ENCODE measurements around the gene LMF1.
"Not testable (repeated sequence)": the region's sequence is repeated elsewhere in the genome, so short reads cannot be mapped to it uniquely, and the experiment has no call there.

LMF1 gene

GRCh38 chr16:821751-822150 lies 149.0 kb downstream of the LMF1 start:
- Mint-ChIP-seq H3K27me3 (peaks cover 9% of the 10 kb centered on the region), H3K4me1 (peaks cover 5% of the 10 kb centered on the region), H3K36me3 (no peaks in the 10 kb centered on the region), H3K9me3 (no peaks in the 10 kb centered on the region), H3K27ac (no peak overlapping the region), H3K4me3 (no peak overlapping the region)
- ATAC-seq (ENCODE audit: low read depth), result no peak
- no peak for DNase-seq (ENCODE audit: low spot score in 2 of 2)

GRCh38 chr16:820748-821147 lies 150.0 kb downstream of the LMF1 start:
- DNase-seq (ENCODE audit: low spot score in 2 of 2) (no peak), ATAC-seq (ENCODE audit: low read depth) (no peak)
- Mint-ChIP-seq H3K9me3 (no peaks in the 10 kb centered on the region), H3K27me3 (peaks cover 11% of the 10 kb centered on the region), H3K36me3 (no peaks in the 10 kb centered on the region), H3K4me1 (peaks cover 5% of the 10 kb centered on the region), H3K4me3 (no peak overlapping the region), H3K27ac (no peak overlapping the region)

- H3K36me3 Mint-ChIP-seq; H3K4me1 Mint-ChIP-seq; H3K27ac Mint-ChIP-seq; H3K9me3 Mint-ChIP-seq; H3K4me3 Mint-ChIP-seq; DNase-seq (ENCODE audit: low spot score in 2 of 2); ATAC-seq (ENCODE audit: low read depth): not testable (repeated sequence)
- H3K27me3 Mint-ChIP-seq, result peaks cover 11% of the 10 kb centered on the region
Measured at GRCh38 chr16:820044-820408, 150.8 kb downstream of the LMF1 start.

- ATAC-seq (ENCODE audit: low read depth), result peak; percentile 54
- DNase-seq (ENCODE audit: low spot score in 2 of 2), result no peak
- H3K27me3 Mint-ChIP-seq, result peaks cover 11% of the 10 kb centered on the region
Measured at GRCh38 chr16:819336-820043, 151.3 kb downstream of the LMF1 start.

GRCh38 chr16:818592-818991 lies 152.2 kb downstream of the LMF1 start:
- Mint-ChIP-seq H3K27ac (no peak overlapping the region), H3K4me1 (peaks cover 5% of the 10 kb centered on the region), H3K4me3 (no peak overlapping the region), H3K9me3 (no peaks in the 10 kb centered on the region), H3K27me3 (peaks cover 11% of the 10 kb centered on the region), H3K36me3 (no peaks in the 10 kb centered on the region)
- DNase-seq (ENCODE audit: low spot score in 2 of 2) (no peak), ATAC-seq (ENCODE audit: low read depth) (no peak)

More at GRCh38 chr16:819336-820043, 151.3 kb downstream of the LMF1 start:
- Mint-ChIP-seq H3K4me3 (no peak overlapping the region), H3K27ac (no peak overlapping the region), H3K9me3 (no peaks in the 10 kb centered on the region), H3K36me3 (no peaks in the 10 kb centered on the region), H3K4me1 (peaks cover 5% of the 10 kb centered on the region)

GRCh38 chr16:818132-818531 lies 152.7 kb downstream of the LMF1 start:
- H3K9me3 Mint-ChIP-seq, result no peaks in the 10 kb centered on the region
- H3K4me3 Mint-ChIP-seq, result no peak overlapping the region
- peaks cover 5% of the 10 kb centered on the region for H3K4me1 Mint-ChIP-seq
- peaks cover 9% of the 10 kb centered on the region for H3K27me3 Mint-ChIP-seq
- no peak overlapping the region for H3K27ac Mint-ChIP-seq
- H3K36me3 Mint-ChIP-seq, result no peaks in the 10 kb centered on the region
- DNase-seq (ENCODE audit: low spot score in 2 of 2) (no peak), ATAC-seq (ENCODE audit: low read depth) (no peak)

GRCh38 chr16:817001-817906 lies 153.5 kb downstream of the LMF1 start:
- Mint-ChIP-seq H3K4me1 (peaks cover 7% of the 10 kb centered on the region), H3K9me3 (no peaks in the 10 kb centered on the region), H3K27me3 (peaks cover 14% of the 10 kb centered on the region), H3K4me3 (no peak overlapping the region), H3K36me3 (peaks cover under 1% of the 10 kb centered on the region), H3K27ac (no peak overlapping the region)
- ATAC-seq (ENCODE audit: low read depth) (no peak), DNase-seq (ENCODE audit: low spot score in 2 of 2) (no peak)

GRCh38 chr16:815861-816260 lies 154.9 kb downstream of the LMF1 start:
- Mint-ChIP-seq H3K4me1 (peaks cover 7% of the 10 kb centered on the region), H3K9me3 (peaks cover 2% of the 10 kb centered on the region), H3K4me3 (no peak overlapping the region), H3K36me3 (peaks cover 5% of the 10 kb centered on the region), H3K27ac (no peak overlapping the region), H3K27me3 (peaks cover 16% of the 10 kb centered on the region)
- ATAC-seq (ENCODE audit: low read depth) (no peak), DNase-seq (ENCODE audit: low spot score in 2 of 2) (no peak)

- Mint-ChIP-seq H3K36me3 (peaks cover 5% of the 10 kb centered on the region), H3K27ac (no peak overlapping the region), H3K4me3 (no peak overlapping the region), H3K27me3 (peaks cover 17% of the 10 kb centered on the region), H3K9me3 (peaks cover 2% of the 10 kb centered on the region), H3K4me1 (peaks cover 5% of the 10 kb centered on the region)
- ATAC-seq (ENCODE audit: low read depth) (no peak), DNase-seq (ENCODE audit: low spot score in 2 of 2) (no peak)
Measured at GRCh38 chr16:814974-815373, 155.8 kb downstream of the LMF1 start.

- H3K27me3 Mint-ChIP-seq, result peaks cover 17% of the 10 kb centered on the region
- peaks cover 5% of the 10 kb centered on the region for H3K36me3 Mint-ChIP-seq
- ATAC-seq (ENCODE audit: low read depth) (no peak), DNase-seq (ENCODE audit: low spot score in 2 of 2) (no peak)
- no peak overlapping the region for H3K4me3 Mint-ChIP-seq
- no peak overlapping the region for H3K27ac Mint-ChIP-seq
- peaks cover 2% of the 10 kb centered on the region for H3K9me3 Mint-ChIP-seq
- H3K4me1 Mint-ChIP-seq, result peaks cover 2% of the 10 kb centered on the region
Measured at GRCh38 chr16:813916-814412, 156.8 kb downstream of the LMF1 start.

- Mint-ChIP-seq H3K27me3 (peaks cover 17% of the 10 kb centered on the region), H3K36me3 (peaks cover 5% of the 10 kb centered on the region), H3K27ac (no peak overlapping the region), H3K9me3 (peaks cover 2% of the 10 kb centered on the region), H3K4me1 (peaks cover 5% of the 10 kb centered on the region), H3K4me3 (no peak overlapping the region)
- DNase-seq (ENCODE audit: low spot score in 2 of 2) (no peak), ATAC-seq (ENCODE audit: low read depth) (peak; percentile 62)
Measured at GRCh38 chr16:813204-813915, 157.4 kb downstream of the LMF1 start.

GRCh38 chr16:808085-808386 lies 162.7 kb downstream of the LMF1 start:
- ATAC-seq (ENCODE audit: low read depth), result no peak
- H3K27me3 Mint-ChIP-seq, result peaks cover 15% of the 10 kb centered on the region
- peaks cover 2% of the 10 kb centered on the region for H3K9me3 Mint-ChIP-seq

GRCh38 chr16:807347-808084 lies 163.3 kb downstream of the LMF1 start:
- DNase-seq (ENCODE audit: low spot score in 2 of 2), result peak; percentile 53 to 72
- ATAC-seq (ENCODE audit: low read depth), result peak; percentile 89
- Mint-ChIP-seq H3K4me3 (peak overlapping the region; percentile 89), H3K9me3 (peaks cover 2% of the 10 kb centered on the region), H3K27me3 (peaks cover 11% of the 10 kb centered on the region), H3K27ac (peak overlapping the region; percentile 87), H3K36me3 (peaks cover 5% of the 10 kb centered on the region), H3K4me1 (peaks cover 3% of the 10 kb centered on the region)

More at GRCh38 chr16:808085-808386, 162.7 kb downstream of the LMF1 start:
- H3K4me1 Mint-ChIP-seq, result peaks cover 5% of the 10 kb centered on the region
- H3K27ac Mint-ChIP-seq, result peak overlapping the region; percentile 87
- DNase-seq (ENCODE audit: low spot score in 2 of 2), result no peak
- H3K36me3 Mint-ChIP-seq, result peaks cover 5% of the 10 kb centered on the region
- peak overlapping the region; percentile 89 for H3K4me3 Mint-ChIP-seq
